ENCODE measurements around the gene IDH1.
"Not testable (repeated sequence)": the region's sequence is repeated elsewhere in the genome, so short reads cannot be mapped to it uniquely, and the experiment has no call there.

Gene IDH1

DNA sequence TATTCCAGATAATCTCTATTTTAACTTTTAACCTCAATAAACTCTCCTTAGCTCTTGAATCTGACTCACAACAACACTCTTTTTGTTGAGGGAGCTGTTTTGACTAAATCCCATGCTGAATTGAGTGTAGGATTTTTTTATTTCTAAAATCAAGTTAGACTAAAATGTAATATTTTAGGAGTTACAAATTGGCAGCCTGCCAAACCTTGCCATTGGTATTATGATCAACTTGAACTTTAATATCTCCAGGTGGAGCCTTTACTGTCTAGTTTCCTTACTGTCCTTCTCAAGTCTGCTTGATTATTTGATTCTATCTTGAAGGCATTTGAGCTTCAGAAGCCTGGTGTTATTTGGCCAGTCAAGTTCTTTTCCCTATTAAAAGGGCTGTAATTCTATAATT is 19.9 kb upstream of the IDH1 start:
- no peak for DNase-seq
- peaks cover 8% of the 10 kb centered on the region for H3K4me1 ChIP-seq
- H3K9me3 ChIP-seq, result no peaks in the 10 kb centered on the region
- H3K4me3 ChIP-seq (ENCODE audit: low read depth, low read length), result no peak overlapping the region
- no peaks in the 10 kb centered on the region for H3K27me3 ChIP-seq
- H3K36me3 ChIP-seq, result peaks cover 68% of the 10 kb centered on the region
- TF ChIP-seq CTCF (IDR thresholded peaks at IDR 0.05; ENCODE audit: low read depth, low read length), result no peak

GRCh38 chr2:208269091-208269490 is 14.2 kb upstream of the IDH1 start:
- peak; percentile 23; the same call in 1 of the 2 replicates for TF ChIP-seq CTCF (IDR thresholded peaks at IDR 0.05; ENCODE audit: low read depth, low read length)
- Histone ChIP-seq H3K27me3 (no peaks in the 10 kb centered on the region), H3K9me3 (no peaks in the 10 kb centered on the region), H3K4me1 (peaks cover under 1% of the 10 kb centered on the region; the same call in 1 of the 2 replicates), H3K4me3 (ENCODE audit: low read depth, low read length) (no peak overlapping the region), H3K36me3 (peaks cover 16% of the 10 kb centered on the region)
- no peak for DNase-seq

DNA sequence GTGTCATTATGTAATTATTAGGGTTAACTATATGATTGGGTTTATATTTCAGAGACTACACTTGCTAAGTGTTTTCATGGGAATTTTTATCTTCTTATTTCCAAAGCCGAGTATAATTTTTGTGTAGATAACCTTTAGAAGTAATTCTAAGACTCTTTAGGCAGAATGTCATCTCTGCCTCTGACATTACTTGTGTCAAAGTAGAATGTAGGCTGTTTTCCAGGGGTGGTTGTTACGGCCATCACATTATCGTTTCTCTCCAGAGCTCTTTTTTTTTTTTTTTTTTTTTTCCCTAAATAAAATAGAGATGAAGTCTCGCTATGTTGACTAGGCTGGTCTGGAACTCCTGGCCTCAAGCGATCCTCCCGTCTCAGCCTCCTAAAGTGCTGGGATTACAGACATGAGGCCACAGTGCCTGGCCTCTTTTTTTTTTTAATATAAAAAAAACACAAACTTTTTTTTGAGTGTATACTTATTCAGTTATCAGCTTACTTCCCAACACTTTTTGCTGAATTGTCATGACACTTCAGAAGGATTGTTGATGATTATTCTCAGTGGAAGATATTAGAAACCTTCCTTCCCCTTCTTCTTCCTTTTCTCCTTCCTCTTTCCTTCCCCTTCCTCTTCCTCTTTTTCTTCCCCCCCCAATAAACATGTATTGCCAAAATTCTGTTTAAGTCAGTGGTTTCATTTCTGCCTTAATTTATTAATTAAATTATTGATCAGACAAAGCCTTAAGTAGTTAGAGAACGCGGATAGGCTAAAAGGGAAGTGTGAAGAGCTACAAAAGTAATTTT is 13.5 kb upstream of the IDH1 start:
- TF ChIP-seq CTCF (IDR thresholded peaks at IDR 0.05; ENCODE audit: low read depth, low read length), result no peak
- H3K27me3 ChIP-seq, result no peaks in the 10 kb centered on the region
- no peaks in the 10 kb centered on the region for H3K9me3 ChIP-seq
- H3K4me1 ChIP-seq, result no peaks in the 10 kb centered on the region
- peaks cover 8% of the 10 kb centered on the region for H3K36me3 ChIP-seq
- DNase-seq, result no peak
- H3K4me3 ChIP-seq (ENCODE audit: low read depth, low read length), result no peak overlapping the region

DNA sequence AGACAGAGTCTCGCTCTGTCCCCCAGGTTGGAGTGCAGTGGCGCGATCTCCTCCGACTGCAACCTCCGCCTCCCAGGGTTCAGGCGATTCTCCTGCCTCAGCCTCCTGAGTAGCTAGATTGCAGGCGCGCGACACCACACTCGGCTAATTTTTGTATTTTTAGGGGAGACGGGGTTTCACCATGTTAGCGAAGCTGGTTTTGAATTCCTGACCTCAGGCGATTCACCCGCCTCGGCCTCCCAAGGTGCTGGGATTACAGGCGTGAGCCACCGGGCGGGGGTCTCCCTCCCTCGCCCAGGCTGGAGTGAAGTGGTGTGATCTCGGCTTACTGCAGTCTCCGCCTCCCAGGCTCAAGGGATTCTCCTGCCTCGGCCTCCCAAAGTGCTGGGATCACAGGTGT is 12.7 kb upstream of the IDH1 start:
- not testable (repeated sequence) for H3K9me3 ChIP-seq, H3K27me3 ChIP-seq, DNase-seq, H3K36me3 ChIP-seq, H3K4me1 ChIP-seq
- peak overlapping the region; percentile 97 for H3K4me3 ChIP-seq (ENCODE audit: low read depth, low read length)

GRCh38 chr2:208266936-208267335 is 12.1 kb upstream of the IDH1 start:
- no peak for TF ChIP-seq CTCF (IDR thresholded peaks at IDR 0.05; ENCODE audit: low read depth, low read length)
- no peaks in the 10 kb centered on the region for H3K9me3 ChIP-seq
- no peaks in the 10 kb centered on the region for H3K4me1 ChIP-seq
- DNase-seq, result no peak
- H3K36me3 ChIP-seq, result peaks cover 4% of the 10 kb centered on the region
- no peaks in the 10 kb centered on the region for H3K27me3 ChIP-seq
- peak overlapping the region; percentile 97 for H3K4me3 ChIP-seq (ENCODE audit: low read depth, low read length)

DNA sequence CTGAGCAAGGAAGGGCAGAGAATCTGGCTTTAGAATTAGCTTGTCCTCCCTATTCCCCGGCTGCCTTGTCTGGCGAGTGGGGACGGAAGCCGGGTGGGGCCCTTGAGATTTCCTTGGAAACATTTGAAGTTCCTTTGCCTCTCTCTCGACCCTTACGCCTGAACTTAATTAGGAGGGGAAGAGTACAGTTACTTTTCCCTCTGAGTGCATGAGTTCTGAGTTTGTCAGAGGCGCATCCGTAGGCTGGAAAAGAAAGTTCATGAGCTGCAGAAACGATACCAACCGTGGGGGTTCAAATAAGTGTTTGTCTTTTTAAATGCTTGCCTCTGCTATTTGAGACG is 11.7 kb upstream of the IDH1 start:
- TF ChIP-seq CTCF (IDR thresholded peaks at IDR 0.05; ENCODE audit: low read depth, low read length), result no peak
- H3K9me3 ChIP-seq, result no peaks in the 10 kb centered on the region
- H3K36me3 ChIP-seq, result peaks cover under 1% of the 10 kb centered on the region
- H3K27me3 ChIP-seq, result no peaks in the 10 kb centered on the region
- no peaks in the 10 kb centered on the region for H3K4me1 ChIP-seq
- DNase-seq, result no peak
- H3K4me3 ChIP-seq (ENCODE audit: low read depth, low read length), result peak overlapping the region; percentile 97
